Retinal pigment epithelial cell (primary cell): ENCODE results near the gene APCDD1L.

Experiments
- DNase-seq: peaks from one replicate; pipeline ENCODE4 v3.0.0-alpha.2; 2010; ENCODE audit warnings: low read depth
- H3K4me3 ChIP-seq: 2 replicates; pipeline ENCODE4 v1.5.1; 2011; ENCODE audit warnings: mild to moderate bottlenecking, low read length, control low read depth, moderate library complexity
- CTCF ChIP-seq: conservative IDR thresholded peaks from 2 replicates; pipeline ENCODE4 v1.5.1; 2011; ENCODE audit warnings: low read depth, low read length, control low read depth, inconsistent platforms

Gene APCDD1L

GRCh38 chr20:58522666-58523065 lies 7.5 kb upstream of the APCDD1L start:
- H3K4me3 ChIP-seq: no peak overlapping the region
- TF ChIP-seq CTCF: no peak
- DNase-seq: no peak

GRCh38 chr20:58521763-58522162 lies 6.6 kb upstream of the APCDD1L start:
- no peak overlapping the region for H3K4me3 ChIP-seq
- no peak for TF ChIP-seq CTCF
- DNase-seq: no peak

GRCh38 chr20:58519940-58520712 lies 4.9 kb upstream of the APCDD1L start:
- no peak for TF ChIP-seq CTCF
- no peak for DNase-seq
- H3K4me3 ChIP-seq: no peak overlapping the region

- no peak for TF ChIP-seq CTCF
- DNase-seq: no peak
- H3K4me3 ChIP-seq: no peak overlapping the region
These were observed 3.8 kb upstream of the APCDD1L start for GRCh38 chr20:58518896-58519593.

GRCh38 chr20:58518387-58518786 lies 3.2 kb upstream of the APCDD1L start:
- no peak for DNase-seq
- H3K4me3 ChIP-seq: no peak overlapping the region
- no peak for TF ChIP-seq CTCF

GRCh38 chr20:58514321-58515232 lies 622 bp downstream of the APCDD1L start:
- no peak for DNase-seq
- TF ChIP-seq CTCF: no peak
- H3K4me3 ChIP-seq: peak overlapping the region; percentile 44
